ENCODE results near the gene CRACR2B. TPM values are rescaled to one million over a fixed set of nuclear protein-coding genes. Genes with fewer than 3 reads are reported as not detected.

The CRACR2B gene
- total RNA-seq, 1 experiment from 2014 or later = not detected

DNA sequence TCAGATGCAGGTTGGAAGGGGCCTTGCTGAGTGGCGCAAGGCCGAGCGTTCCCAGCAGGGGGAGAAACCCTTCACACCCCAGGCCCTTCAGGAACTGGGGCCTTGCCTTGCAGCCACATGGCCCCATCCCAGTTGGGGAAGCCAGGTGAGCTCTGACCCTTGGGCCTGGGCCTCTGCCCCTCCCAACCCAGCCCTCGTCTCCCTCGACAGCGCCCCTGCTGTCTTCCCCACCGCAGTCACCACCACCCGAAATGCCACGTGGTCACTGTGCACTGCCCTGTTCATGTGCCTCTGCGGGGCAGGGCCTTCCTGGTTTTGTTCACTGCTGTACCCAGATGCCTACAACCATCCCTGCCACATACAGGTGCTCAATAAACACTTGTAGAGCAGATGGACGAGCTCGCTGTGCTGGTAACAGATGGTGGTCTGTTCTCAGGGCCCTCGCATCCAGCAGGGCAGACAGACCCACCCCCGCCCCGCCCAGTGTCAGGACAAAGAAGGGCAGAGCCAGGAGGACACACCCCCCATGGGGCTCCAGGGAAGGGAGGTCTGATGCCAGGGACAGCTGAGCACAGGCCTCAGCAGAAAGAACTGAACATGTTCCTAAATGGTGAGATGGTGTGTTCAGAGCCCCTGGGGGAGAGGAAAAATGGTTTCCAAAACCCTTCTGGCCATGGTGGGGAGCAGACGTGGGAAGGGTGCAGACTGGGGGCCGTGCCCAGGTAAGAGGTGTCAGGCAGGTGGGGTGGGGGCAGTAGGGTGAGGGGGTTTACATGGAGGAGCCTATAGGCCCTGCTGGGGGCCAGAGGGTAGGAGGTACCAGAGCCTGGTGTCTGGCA lies 10.9 kb downstream of the CRACR2B start:
- no peak for DNase-seq (ENCODE audit: low spot score)

DNA sequence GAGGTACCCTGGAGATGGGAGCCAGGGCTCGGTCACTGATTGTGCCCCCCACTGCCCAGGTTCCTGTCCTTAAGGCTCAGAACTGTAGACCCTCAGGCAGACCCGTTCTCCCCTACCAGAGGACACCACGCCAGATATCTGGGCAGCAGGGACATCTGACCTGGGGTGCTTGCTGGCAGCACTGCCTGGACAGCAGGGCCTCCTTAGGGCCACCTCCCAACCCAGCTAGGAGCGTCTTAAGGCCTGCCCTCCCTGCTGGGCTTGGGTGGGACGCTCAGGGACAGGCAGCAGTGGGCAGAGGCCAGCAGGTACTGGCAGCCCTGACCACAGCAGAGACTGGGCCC lies 11.5 kb downstream of the CRACR2B start:
- DNase-seq (ENCODE audit: low spot score) = no peak

DNA sequence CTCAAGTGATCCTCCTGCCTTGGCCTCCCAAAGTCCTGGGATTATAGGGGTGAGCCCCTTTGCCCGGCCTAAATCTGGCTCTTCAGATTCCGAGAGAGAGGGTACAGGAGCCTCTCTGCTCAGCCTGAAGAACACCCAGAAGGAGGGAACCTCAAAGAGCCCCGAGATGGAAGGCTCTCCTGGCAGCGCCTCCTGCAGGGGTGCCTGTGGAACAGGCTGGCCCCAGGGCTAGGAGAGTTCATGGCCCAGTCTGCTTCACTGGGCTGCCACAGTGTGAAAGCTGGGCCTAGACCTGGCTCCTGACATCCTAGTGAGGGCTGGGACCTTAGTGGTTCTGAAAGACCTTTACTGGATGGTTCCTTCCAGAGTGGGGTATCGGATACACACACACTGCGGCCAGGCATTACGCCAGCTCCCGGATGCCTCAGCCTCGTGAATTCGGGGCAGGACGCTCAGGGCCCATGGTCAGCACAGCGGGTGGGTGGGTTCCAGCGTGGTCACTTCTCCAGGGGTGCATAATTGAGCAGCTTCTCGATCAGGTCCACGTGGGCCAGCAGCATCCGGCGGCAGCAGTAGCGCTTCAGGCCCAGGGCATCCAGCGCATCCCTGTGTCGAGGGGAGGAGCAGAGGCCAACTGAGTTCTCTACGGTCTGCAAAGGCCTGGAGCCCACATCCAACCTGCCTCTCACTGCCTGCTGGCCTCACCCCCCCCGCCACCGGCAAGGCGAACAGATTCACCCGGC lies 12.3 kb downstream of the CRACR2B start:
- no peak for DNase-seq (ENCODE audit: low spot score)

DNA sequence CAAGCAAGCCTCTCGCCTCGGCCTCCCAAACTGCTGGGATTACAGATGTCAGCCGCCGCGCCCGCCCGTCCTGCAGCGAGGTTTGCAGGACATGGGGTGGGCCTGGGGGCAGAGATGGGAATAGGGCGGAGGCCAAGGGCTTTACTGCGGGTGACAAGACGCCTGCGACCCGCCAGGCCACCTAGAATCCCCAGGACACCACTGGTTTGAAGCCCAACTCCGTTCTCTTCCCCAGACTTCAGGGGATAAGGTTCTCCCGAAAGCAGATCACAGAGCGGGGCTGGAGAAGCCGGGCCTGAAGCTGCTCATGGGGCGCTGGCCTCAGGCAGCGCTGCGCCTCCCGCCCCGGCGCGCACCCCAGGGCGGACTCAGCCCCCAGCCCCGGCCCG lies 14.3 kb downstream of the CRACR2B start:
- DNase-seq (ENCODE audit: low spot score) = no peak

DNA sequence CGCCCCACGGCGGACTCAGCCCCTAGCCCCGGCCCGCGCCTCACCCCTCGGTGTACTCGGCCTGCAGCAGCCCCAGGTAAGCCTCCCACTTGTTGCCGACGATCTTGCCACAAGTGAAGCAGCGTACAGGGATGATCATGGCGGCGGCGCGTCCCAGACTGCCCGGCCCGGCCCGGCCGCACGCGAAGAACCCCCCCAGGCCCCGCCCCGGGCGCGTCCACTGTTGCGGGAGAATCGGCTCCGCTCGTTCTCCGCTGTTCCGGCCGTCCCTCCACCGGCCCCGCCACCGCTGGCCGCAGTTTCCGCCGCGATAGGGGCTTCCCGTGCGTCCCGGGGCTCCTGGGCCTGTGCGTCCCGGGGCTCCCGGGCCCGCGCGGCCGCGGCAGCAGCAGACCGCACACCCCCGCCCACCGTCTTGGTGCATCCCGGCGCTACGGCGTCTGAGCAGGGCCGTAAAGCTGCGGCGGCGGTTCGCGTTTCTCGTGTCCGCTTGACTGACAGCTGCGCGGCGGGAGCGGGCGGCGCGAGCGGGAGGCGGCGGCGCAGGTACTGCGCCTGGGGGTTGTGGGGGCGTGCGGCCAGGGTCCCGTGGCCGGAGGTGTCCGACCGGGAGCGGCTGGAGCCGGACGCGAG lies 14.8 kb downstream of the CRACR2B start, which contains the start of the genes POLR2L and TSPAN4:
POLR2L (minus strand) TSS at position 160 of the 633 bp plus-strand sequence; CDS start at position 139, 21 bp downstream.
TSPAN4 (plus strand) TSS at position 483 of the 633 bp plus-strand sequence. CDS start 7,453 bp downstream, outside the sequence.
- peak; percentile 76 for DNase-seq (ENCODE audit: low spot score)

DNA sequence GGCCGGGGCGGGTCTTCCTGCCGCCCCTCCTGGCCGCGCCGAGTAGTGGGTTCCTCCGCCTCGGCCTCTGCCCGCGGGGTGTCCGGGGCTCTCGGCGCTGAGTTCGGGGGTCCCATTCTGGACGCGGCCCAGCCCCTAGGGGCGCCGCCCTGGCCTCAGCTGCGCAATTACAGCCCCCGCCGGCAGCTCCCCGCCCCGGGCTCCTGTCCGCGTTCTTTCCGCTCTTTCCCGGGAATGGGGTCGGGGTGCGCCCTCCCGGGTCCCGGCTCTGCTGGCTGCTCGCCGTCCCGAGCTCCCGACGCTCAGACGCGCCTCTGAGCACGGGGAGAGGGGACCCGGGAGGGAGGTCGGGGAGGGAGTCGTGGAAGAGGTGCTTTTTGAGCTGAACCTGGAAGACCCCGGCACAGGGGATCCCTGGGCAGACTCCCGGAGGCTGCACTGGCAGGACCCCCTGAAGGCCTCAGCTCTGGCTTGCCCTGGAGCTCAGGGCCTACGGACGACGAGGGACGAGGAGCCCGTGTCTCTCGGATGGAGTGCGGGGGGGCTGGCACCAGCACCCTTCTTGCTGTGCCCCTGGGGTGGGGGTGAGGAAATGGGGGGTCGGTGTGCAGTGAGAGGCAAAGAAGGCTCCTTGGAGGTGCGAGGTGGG lies 15.5 kb downstream of the CRACR2B start:
- DNase-seq (ENCODE audit: low spot score) = no peak

DNA sequence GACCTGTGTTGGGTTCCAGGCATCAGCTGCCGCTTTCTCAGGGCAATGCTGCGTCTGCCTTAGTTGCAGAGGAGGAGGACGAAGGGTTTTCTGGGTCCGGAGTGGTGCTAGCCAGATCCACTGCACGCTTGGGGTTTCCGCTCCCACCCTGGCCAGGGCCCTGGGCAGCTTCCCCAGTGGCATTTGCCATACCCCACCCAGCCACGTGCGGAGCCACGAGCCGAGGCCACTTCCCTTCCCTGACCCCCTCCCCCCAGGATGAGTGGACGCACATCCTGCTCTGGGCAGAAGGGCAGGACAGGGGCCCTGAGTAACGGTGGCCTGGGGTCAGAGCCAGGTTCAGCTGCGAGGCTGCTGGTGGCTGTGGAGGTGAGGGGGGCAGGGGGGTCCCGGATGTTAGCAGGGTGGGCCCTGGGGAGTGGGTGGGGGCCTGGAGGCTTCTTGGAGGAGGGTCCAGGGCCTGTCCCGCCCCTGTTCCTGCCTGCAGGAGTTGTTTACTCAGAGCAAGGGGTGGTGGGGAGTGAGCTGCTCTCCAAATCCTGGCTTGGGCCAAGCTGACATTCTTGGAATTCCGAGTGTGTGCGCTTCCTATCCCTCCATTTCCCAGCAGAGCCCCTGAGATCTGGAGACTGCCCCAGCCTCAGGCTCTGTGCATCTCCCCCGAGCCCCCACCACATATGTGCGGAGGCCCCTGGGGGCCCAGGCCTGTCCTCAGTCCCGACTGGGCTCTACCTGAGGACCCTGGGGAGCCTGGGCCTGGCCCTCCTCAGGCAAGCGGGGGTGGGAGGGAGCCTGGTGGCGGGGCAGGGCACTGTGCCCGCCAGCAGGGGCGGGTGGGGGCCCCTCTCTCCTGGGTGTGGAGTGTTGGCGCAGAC lies 16.3 kb downstream of the CRACR2B start:
- peak; percentile 98 for DNase-seq (ENCODE audit: low spot score)

DNA sequence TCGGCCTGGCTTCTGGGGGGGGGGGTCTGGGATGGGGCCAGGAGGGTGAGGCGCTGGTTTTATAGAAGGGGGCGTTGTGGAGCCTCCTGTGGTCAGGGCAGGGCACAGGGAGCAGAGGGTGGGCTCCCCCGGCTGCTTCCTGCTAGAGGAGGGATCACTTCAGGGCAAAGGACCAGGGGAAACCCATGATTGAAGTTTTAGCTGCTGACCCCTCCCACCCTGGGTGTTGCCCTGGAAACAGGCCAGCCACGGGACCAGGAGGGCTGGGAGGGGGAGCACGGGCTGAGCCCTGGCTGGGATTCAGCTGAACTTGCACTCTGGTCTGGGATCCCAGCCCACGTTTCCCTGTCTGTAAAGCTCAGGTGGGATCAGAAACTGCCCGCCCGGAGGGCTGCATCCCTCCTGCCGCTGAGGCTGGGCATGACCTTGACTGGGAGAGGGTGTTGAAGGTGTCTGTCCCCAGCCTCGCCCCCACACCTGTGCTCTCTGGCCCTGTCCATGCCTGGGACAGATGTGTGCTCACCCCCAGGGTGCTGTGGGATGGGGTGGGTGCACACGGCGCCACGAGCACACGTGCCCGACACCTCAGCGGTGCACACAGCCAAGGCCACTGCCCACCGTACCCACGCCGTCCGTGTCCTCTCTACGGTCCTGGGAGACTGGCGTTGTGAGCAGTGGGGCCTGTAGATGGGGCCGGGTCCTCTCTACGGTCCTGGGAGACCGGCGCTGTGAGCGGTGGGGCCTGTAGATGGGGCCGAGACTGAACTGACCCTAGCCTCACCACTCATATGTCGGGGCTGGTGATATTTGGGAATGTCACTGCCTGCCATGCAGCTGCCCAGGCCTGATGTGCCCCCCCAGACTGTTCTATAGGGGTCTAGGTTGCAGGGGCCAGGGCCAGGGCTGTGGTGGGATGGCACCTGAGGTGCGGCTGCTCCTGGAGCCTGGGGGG lies 17.2 kb downstream of the CRACR2B start:
- peak; percentile 97 for DNase-seq (ENCODE audit: low spot score)

DNA sequence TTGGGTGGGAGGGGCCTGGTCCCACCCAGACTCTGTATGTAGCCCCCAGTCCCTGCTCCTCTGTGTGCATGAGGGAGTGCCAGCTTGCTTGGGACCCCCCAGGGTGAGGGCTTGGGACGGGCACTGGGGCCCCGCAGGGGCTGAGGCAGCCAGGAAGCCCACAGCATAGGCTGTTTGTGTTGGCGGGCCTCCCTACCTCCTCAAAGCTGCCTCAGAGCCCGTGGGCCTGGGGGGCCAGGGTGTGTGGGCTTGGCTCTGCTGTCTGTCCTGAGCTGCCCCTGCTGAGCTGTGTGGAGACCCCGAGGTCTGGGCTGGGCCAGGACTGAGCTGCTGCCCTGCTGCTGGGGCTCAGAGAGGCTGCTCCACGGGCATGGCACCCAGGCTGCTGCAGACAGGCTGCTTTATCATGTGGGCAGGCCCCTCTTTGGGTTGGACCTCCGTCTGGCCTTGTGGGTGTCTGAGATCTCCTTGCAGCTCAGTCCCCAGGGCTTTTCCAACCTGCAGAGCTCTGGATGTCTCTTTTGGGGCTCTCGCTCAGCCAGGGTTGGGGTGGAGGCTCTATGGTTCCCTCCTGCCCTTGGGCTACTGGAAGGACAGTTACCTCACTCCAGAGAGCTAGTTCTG lies 18.3 kb downstream of the CRACR2B start:
- no peak for DNase-seq (ENCODE audit: low spot score)

DNA sequence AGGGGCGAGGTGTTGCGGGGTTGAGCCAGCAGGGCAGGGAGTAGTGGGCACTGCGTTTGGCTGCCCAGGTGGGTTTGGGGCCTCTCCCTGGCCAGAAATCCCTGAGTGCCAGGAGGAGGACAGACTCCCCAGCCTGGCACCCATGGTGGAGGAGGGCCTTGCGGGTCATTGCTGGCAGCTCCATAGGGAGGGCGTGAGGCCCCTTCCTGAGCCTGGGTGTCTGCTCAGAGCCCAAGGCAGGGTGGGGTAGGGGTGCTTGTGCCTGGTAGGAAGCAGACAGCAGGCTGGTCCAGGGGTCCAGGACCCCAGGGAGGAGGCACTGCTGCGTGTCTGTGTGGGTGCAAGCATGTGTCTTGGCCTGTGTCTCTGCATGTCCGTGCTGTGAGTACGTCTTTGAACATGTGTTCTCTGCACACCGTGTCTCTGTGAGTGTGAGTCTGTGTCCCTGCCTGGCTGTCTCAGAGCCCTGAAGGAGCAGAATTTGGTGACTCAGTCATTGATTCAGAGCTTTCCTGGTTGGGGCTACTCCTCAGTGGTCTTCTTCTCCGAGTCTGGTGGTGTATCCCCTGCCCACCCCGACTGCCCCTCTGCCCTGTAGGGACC lies 18.9 kb downstream of the CRACR2B start:
- DNase-seq (ENCODE audit: low spot score) = no peak

DNA sequence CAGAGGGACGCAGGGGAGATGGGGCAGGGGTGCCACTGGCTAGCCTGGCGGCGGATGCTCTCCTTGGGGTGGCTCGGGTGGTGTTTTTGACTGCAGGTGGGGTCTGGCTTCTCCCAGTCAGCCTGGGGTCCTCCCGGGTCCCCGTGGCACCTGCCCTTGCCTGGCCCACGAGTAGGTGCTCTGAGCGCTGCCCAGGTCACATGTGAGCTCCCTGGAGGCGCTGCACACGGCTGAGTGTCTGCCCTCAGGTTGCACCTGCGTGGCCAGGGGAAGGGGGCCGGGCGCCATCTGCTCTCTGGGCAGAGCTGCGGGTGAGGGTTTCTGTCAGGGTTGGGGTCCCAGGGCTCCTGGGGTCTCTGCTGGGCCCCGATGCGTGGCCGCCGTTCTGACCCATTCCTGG lies 20.2 kb downstream of the CRACR2B start:
- no peak for DNase-seq (ENCODE audit: low spot score)

DNA sequence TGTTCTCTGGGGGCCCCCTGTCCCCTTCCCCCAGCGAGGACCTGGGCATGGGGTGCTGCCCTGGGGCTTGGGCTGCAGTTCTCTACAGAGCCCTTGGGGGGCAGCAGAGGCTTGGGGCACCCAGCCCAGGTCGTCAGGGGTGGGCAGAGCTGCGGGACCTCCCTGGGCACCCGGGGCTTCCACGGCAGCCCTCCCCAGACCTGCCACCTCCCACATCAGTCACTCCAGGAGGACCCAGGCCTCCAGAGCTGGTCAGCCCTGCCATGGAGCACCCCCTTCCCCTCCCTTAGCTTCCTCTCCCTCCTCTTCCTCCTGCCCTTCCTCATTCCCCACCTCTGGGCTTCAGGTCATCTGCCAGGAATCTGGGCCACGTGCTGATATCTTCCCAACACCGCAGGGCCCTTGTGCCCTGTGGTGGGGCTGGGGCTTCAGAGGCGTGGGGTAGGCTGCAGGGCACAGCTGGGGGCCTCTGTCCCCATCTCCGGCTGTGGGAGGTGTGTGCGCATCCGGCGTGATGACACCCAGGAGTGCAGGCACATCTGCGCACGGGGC lies 20.7 kb downstream of the CRACR2B start:
- no peak for DNase-seq (ENCODE audit: low spot score)

DNA sequence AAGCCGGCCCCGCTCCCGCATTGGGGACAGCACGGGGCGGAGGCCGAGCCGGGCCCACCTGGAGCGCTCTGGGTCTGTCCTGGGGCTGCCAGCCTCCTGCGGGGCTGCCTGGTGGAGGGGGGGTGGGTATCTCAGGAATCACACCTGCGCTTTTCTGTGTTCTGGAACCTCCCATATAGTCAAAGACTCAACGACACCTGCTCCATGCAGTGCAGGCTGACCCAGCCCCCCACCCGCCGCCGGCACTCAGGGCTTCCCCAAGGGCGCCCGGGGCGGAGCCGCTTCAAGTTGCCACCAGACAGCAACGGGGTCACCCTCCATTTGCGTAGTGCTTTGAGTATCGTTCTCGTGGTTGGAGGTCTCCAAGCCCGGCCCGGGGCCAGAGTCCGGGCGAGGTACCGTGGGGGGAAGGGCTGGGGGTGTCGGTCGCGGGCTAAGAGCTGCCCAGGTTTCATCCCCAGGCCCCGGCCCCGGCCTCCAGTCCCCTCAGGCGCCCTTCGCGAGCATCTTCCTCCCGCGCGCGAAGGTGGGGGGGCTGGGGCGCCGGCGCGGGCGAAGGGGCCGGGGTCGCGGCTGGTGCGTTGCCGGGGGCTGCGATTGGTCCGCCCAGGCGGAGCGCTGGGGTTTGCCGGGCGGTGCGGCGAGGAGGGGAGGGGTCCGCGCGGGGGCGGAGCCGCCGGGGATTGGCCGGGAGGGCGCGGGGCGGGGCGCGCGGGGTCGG lies 21.5 kb downstream of the CRACR2B start:
- DNase-seq (ENCODE audit: low spot score) = no peak

DNA sequence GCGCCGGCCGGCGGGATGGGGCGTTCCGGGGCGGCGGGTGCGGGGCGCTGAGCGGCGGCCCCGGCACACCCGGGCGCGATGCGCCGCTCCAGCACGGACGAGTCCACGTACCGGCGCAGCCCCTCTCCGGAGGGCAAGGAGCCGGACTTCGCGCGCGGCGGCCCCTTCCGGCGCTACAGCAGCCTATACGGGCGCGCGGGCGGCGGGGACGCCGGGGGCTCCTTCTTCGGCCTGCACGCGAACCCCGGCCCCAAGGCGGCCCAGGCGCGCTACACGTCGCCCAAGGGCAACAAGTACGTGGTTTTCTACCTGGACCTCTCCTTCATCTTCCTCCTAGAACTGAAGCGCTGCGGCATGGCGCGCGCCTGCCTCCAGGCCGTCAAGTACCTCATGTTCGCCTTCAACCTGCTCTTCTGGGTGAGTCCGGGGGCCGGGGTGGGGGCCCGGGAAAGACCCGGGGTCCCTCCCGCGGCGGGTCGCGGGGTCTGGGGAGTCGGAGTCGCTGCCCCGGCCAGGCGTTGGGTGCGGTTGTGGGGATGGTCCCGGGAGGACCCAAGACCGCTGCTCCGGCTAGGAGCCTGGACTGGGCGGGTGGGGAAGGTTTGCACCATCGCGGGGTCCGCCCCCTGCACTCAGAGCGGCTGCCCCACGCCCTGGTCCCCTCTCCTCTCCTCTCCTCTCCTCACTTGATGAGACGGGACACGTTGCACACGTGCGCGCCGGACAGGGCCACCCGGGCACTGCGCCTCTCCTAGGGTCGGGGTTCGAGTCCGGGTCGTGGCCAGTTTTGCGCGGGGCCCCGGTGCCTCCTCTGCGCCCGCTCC lies 22.4 kb downstream of the CRACR2B start:
- no peak for DNase-seq (ENCODE audit: low spot score)

DNA sequence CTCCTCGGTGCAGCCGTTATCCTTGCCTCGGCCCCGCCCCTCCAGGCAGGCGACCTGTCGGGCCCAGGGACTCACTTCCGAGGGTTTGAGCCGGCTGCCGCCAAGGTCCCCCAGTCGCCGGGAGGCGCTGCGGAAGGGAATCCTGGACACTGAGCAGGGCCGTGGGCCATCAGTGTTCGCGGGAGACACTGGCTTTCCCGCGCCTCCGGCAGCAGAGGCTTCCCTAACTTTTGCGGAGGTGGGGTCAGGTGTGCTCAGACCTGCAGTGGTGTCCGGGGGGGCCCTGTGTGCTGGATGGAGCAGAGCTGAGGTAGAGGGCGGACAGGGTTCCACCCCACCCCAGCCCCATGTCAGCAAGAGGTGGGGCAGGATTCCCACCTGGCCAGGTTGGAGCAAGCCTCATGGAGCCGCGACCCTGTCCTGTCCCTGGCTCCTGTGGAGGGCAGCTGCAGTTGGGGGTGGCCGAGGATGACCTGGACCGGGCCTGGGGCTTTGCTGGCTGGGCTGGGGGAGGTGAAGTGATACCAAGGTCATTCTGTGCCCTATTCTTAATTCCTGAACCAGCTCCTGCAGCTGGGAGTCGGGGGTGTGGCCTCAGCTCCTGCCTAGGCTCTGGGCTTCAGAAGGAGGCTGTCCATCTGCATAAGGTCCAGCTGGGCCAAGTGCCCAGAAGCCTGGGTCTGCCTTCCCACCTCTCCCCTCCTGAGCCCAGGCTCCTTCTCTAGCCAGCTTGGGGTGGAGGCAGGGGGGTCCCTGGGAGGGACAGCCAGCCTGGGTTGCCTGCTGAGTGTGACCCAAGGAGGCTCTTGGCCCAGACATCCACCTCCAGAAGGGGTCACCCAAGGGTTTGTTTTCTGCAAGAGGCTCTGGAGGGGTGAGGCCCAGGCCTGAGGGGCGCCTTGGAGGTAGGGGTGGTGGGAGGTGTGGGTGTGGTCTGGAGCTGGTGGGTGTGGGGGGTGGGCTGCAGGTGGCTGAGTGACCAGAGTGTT lies 23.4 kb downstream of the CRACR2B start:
- no peak for DNase-seq (ENCODE audit: low spot score)

DNA sequence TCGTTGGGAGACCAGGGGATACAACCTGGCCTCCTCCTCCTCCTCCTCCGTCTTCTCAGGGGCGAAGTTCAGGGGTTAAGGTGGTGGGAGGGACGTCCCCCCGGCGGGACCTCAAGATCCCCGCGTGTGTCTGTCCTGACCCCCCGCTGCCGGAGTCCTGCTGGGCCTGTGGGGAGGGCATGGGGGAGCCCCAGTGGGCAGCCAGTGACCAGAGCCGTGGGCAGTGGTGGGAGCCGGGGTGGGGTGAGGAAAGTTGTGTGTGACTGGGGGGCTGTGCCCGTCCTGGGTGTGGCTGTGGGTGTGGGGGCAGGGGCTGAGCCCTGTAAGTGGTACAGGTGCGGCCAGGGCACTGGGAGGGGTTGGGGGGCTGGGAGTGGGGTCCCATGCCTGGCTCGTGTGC lies 25.0 kb downstream of the CRACR2B start:
- no peak for DNase-seq (ENCODE audit: low spot score)

All from A172 (cell line).